ENCODE measurements around the gene PIK3AP1.

PIK3AP1 gene

DNA sequence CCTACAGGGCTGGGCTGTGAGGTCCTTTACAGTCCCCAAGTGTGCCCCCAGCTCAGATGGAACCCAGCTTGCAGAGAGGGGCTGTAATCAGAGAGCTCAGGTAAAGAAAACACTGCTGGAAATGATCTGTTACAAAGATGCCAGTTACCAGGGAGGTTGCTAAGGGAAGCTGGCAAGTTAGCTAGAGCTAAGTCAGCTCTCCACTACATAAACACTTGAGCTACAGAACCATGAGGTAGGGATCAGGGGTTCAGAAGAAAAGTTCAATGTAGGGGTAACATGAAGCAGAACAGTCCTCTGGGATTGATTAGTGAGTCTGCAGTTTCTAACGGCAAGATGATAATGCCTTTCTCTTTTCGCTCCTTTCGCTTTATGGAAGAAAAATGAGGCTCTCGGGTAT is 80.4 kb downstream of the PIK3AP1 start:
- no peak for DNase-seq

DNA sequence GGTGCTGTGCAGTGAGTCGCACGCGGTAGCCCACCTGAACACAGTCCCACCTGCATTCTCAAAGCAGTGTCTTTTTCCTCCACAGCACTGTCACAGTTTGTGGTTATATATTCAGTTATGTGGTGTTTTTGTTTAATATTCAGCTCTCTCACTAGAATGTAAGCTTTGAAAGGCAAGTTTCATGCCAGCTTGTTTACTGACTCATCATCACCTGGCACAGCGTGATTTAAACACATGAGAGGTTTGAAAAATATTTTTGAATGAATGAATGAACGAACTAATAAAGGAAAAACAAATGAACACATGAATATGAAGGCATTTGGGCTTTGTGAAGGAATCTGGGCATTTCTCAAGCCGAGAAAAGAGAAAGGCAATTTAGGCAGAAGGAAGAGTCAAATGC is 81.6 kb downstream of the PIK3AP1 start:
- no peak for DNase-seq

DNA sequence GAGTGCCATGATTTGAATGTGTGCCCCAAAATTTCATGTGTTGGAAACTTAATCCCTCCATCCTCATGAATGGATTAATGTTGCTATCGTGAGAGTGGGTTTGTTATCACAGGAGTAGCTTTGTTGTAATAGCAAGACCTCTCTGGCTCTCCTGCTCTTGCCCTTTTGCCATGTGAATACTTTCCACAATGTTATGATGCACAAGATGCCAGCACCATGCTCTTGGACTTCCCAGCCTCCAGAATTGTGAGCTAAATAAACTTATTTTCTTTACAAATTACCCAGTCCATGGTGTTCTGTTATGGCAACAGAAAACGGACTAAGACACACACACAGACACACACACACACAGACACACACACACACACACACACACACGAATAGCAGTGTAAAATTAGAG is 82.2 kb downstream of the PIK3AP1 start:
- no peak for DNase-seq

DNA sequence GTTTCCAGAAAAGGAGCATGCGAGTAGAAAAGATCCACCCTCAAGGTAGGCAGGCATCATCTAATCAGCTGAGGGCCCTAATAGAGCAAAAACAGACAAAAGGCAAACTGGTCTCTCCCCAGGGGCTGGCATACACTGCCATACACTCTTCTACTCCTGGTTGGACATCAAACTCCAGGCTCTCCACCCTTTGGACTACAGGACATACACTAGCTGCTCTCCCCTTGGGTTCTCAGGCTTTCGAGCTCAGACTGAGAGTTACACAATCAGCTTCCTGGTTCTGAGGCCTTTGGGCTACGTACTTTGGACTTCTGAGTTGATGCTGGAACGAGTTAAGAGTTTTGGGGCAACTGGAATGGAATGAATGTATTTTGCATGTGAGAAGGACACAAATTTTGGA is 82.6 kb downstream of the PIK3AP1 start:
- DNase-seq, result no peak

DNA sequence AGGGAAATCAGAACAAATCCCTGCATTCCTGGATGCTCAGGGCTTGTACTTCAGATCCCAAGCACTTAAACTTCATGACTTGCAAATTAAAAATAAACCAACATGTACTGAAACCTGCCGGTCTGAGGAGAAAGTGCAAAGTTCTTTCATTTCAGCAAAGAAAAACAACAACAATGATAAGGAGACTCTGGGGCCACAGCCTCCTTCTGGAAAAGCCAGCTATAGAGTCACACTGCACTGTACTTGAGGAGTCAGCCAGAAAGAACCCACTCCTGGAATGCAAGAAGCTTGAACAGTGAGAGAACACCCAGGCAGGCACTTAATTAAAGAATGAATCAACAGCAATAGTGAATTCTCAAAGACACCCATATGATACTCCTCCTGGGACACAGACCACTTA is 83.8 kb downstream of the PIK3AP1 start:
- DNase-seq, result no peak

DNA sequence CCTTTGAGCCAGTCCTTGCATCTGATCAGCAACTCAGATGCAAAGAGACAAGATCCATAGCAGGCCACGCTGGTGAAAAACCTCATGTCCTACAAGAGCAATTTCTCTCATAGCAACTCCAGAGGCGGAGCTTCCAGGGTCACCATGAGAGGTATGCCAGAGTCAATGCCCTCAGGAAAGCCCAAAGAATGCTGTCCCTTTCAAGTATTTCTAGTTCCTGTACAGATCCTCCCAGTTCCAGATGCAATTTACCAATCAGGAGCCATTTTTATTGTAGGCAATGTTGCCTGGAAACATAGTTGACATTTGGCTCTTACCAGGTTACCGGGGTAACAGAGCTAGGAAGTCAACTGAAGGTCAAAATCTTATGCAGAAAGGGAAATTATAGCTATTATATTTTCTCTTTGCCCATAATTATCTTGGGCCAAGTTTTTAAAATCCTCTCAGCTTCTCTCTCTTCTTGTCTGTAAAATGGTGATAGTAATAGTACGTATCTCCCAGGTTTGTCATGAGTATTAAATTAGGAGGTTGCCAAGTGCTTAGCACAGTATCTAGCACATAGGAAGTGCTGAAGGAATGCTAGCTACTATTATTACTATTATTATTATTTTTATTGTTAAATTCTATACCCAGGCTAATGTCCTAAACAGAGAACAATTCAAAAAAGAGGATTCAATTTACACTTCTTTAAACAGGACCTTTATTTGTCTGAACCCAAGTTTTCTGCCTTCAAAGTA is 87.2 kb downstream of the PIK3AP1 start:
- peak in 1 of 2 experiments; percentile 41 for DNase-seq

DNA sequence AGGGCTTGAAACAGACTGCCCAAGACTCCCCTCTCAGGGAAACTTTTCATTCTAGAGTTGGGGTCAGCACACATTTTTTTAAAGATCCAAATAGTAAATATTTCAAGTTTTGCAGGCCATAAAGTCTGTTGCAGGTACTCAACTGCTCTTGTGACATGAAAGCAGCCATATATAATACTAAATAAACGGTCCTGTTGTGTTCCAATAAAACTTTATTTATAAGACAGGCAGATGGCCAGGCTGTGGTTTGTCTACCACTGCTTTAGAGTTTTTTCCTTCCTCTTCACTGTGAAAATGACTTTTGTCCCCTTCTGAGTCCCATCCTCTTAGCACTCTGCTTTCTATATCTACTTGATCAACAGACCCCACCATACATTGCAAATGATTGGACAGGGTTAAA is 93.0 kb downstream of the PIK3AP1 start:
- no peak for DNase-seq

DNA sequence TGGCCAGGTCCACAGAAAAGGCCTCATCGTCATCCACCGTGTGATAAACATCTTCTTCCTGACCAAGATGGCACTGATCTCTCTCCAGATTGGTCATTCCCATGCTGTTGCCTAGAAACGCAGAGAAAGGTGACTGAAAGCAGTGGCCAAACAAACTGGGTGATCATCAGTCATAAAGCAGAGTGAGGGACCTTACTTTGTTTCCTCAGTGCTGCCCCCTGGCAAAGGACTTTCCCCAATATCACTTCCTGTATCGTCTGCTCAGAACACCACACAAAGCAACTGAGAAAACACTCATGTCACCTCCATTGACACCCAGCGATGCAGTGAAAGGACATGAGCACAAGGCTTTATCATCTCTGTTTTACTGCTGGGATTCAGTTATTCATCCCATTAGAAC is 93.5 kb downstream of the PIK3AP1 start:
- no peak for DNase-seq

DNA sequence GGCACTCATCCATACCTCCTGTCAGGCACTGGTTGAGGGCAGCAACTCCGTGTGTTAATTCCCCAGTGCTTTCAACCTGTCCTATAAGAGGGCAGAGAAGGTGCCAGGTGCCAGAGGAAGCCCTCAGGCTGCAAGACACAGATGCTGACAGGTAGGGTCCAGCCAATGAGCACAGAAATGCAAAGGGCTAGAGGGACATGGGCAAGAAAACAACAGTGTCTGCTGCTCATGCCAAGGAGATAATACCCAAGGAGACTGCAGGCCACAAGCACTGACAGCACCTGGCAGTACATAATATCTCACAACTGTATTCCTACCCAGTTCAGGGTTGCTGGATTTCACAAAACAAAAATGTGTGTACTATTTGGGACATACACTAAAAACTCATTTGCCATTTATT is 95.1 kb downstream of the PIK3AP1 start:
- no peak for DNase-seq

DNA sequence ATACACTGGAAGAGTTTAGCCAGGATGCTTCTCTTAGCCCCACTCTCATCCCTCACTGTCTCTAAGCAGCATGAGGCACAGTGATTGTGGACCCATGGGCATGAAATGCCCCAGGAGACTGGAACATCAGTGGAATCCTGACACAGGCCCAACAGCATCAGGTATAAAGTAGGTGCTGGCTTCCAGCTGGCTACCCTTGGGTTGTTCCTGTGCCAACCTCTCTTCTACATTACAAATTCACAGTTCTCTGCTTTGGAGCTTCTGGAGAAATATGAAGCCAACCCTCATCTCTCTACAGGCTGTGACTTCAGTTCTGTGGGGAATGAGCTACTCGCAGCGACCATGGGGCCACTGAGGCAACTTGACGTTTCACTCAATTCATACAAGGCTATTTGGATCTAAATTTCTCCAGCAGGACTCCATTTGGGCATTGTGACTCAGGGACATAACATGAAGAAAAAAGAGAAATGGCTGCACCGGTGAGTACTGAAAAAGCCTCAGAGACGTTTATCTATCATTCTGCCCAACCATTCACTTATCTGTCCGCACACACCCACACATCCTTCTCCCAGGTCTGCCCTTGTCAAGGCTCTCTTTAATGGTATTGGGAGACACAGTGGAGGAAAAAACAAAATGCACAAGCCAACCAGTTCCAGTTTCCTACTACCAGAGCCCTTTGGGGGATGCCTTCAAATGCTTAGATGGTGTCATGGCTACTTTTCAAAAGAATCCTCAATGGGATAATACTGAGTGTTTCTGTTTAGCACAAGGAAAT is 98.1 kb downstream of the PIK3AP1 start:
- DNase-seq, result no peak

DNA sequence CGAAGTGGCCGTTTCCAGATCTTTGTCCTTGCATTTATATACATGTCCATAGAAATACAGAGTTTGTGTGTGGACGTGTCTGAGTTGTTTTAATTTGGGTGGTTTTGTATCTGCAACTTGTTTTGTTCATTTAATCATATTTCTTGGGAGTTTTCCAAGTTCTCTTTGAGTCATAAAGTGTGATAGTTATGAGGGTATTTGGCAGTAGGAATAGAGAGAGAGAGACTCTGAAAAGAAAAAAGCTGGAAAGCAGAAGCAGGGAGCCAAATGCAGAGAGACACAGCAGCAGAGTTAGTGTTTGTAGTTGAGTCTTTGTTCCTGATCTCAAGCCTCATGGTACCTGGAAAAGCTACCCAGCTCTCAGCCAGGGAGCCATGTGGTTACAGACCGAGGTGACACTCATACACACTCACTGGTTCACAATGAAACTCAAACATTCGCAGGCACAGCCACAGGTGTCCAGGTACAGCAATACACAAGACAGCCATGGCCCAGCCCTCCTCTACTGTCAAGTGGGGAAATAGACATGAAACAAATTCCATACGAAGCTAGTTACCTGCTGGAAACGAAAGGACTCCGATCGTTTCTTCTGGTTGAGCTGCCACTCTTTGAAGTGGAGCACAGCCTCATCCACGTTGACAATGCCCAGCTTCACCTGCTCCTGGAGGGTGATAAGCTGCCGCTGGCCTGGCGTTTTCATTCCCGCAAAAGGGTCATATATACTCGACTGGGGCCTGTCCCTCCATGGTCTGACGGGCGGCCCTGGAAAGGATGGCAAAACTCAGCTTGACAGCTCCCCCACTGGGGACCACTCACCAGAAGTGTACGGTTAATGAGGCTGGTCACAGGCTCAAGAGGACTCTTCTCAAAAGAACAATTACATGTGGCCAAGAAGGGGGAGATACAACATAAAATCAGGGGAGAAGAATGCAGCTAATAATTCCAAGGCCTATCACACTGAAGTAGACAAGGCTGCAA is 100.2 kb downstream of the PIK3AP1 start:
- DNase-seq, result no peak

DNA sequence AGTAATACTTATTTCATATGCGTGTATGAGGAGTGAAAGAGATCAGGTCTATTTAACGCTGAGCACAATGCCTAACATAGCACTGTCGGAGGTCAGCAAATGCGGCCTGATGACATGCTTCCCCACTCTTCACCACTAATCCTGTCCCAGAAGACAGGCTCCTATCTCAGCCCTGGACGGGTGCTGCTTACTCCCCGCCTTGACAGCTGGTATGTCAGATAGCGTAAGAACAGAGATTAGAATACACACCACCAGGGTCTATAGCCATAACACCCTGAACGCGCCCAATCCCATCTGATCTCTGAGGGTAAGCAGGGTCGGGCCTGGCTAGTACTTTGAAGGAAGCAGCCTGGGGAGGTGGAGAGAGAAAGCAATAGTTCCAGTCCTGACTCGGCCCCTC is 101.2 kb downstream of the PIK3AP1 start:
- DNase-seq, result no peak

DNA sequence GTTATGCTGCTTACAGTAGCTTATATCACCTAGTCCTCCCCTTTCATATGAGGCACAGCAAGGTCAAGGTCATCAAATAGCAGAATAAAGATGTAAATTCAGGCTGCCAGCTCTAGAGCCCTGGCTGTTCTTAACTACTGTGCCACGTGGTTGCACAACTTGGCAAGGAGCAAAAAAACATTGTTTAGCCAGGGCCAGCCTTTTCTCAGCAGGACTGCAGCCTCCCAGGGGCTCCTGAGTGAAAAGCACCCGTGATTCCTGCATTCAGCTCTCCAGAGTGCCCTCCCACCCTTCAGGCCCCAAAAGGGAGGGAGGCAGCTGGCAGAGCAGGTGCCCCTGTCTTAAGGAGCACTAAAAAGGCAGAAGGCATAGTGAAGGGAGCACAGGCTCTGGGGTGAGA is 101.7 kb downstream of the PIK3AP1 start:
- DNase-seq, result peak; percentile 35 to 74

DNA sequence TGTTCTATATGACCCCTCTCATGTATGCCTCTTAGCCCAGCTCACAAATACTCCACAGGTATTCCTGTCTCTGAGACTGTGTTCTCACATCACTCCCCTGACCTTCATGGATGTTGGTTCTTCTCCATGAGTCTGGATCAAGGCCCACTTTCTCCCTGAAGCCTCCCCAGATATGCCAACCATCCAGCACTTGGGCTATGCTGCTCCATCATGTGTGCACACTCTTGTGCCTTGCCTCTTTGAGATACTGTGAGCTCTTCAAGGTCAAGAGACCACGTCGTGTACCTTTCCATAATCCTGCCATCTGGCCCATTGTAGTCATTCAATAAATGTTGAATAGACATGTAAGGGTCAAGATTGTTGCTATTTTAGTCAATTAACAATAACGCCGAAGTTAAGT is 103.4 kb downstream of the PIK3AP1 start:
- DNase-seq, result no peak

DNA sequence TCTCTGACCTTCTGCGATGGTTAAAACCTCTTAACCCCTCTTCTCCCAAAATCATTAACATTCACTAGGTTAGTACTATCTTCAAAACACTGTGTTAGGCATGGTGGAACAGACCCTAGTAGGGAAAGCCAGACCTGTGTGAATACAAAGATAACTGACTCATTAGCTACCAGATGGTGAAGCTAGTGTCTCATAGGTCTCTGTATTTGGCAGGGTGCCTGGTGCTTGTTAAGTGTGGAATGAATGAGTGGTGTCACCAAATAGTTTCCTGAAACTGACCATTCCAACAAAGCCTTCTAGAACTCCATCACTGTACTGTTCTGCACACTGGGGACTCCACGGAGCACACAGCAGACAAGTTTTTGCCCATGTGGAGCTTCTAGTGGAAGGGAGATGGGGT is 105.8 kb downstream of the PIK3AP1 start:
- DNase-seq, result peak in 1 of 2 experiments; percentile 24

DNA sequence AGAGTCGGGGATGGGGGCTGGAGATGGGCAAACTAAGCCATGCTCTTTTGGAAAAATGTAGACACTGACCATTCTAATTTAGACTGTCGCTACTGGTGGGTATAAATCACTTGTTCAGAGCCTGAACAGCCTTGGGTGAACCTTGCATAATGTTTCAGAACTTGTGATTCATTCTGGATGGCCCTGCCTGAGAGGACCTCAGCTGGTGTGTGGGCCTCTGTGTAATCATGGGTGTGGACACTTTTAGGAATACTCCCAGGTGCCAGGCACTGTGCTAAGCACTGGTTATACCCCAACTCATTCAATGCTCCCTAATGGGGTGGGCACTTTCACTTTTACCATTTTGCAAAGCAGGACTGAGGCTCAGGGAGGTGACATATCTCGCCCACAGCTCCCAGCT is 106.7 kb downstream of the PIK3AP1 start:
- no peak for DNase-seq

DNA sequence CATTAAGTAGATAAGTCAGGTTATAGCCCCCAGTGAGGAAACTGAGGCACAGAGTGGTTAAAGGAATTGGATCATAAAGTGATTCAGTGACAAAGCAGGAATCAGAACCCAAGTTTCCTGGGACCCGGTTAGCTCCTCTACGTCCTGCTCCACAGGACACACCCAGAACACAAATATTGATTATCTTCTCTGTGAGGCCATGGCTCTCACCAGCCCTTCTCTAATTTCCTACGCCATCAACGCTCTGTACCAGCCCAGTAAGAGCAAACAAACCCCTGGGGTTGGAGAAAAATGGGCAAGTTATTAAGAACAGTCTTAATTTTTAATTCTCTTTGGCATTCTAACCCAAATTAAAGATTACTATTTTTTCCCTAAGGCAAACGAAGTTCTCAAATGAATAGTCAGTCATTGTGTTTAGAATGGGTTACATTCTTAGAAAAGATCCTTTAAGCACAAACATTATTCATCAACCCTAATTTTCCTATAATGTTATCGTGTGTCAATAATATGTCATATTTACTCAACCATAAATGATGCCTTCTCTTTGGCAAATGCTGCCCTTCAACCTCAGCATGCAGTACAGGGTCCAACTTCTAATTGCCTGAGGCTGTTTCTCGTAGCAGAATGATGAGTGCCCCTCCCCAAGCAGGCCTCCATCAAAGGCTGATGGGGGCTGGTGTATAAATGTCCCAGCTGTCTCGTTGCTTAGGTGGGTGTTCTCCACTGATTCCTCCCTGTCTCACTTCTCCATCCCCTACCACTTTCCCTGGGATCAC is 108.1 kb downstream of the PIK3AP1 start:
- peak; percentile 26 to 46 for DNase-seq

DNA sequence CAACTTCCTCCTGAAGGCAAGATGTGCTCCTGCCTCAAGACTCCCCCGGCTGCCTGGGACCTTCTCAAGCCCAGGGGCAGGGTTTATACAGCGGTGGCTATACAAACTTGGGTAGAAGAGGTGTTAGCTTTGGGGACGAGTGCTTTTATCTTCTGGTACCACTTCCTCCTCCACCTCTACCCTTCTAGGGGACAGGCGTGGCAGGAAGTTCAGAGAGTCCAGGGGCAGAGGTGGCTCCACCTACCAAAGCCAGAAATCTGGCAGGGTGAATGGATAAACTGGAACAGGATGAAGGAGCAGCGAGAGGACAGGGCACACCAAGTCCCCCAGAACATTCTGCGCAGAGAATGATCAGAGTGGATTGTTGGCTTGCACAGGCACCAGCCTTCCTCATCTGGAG is 109.5 kb downstream of the PIK3AP1 start:
- DNase-seq, result no peak

DNA sequence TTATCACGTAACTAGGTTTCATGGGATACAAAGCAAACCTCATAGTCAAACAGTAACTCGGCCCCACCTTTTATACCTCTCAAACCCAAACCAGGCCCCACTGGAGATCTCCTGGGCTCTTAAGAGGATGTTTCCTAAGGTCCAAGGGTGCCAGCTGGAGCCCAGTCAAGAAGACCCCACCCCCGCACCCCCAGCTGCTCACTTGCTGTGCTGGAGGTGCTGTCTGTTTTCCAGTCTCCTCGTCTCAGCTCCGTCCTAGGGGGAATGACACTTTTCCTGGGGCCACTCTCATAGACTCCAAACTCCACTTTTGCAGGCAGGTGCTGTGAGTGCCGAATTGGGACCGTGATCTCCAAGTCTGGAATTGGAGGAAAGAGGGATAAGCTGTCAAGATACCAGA is 110.8 kb downstream of the PIK3AP1 start:
- no peak for DNase-seq

DNA sequence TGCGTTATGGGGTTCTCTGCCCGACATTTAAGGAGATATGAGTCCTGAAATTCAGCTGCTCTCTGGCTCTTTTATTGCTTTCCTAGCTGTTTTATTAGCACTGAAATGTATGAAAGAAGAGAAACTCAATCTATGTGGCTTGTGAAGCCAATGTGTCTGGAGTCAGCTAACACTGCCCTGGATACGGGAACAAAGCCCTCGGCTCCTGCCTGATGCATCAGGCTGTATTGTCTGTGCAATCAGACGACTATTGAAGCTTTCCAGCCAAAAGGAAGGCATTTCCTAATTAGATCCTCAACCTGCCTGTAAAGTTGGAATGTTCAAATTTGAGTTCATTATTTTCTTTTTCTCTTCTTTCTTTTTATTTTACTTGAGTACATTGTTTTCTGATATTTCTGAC is 111.5 kb downstream of the PIK3AP1 start:
- DNase-seq, result no peak

DNA sequence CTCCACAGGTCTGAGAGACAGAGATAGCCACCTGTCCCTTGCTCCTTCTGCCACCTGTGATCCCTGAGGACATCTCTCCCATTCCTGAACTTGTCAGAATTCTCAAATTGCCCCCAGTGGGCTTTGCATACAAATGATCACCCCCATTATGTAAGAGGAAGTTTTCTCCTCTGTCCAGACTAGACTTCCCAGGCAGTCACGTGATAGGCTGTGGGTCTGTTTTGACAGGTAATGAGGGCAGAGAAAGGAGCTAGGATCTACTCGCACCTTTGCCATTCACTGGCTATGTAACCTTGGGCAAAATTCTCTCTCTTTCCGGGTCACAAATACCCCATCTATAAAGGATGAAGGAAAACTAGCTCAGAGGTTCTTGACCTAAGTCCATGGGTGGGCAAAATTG is 112.1 kb downstream of the PIK3AP1 start:
- no peak for DNase-seq

DNA sequence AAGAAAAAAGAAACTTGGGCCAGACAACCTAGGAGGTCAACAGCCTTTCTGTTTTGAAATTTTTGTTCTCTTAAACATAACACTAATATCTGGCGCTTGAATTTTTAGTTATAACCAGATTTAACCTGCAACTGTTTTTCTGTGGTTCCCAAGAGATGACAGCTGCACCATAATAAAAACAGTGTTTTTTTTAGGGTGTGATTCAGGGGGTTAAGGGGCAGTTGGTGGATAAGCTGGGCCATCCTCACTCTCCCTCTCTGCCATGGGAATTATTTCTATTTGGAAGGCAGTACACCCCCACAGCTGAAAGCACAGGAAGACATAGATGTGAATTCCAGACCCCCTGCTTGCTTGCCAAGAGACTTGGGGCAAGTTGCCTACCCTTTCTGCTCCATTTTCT is 113.4 kb downstream of the PIK3AP1 start:
- no peak for DNase-seq

DNA sequence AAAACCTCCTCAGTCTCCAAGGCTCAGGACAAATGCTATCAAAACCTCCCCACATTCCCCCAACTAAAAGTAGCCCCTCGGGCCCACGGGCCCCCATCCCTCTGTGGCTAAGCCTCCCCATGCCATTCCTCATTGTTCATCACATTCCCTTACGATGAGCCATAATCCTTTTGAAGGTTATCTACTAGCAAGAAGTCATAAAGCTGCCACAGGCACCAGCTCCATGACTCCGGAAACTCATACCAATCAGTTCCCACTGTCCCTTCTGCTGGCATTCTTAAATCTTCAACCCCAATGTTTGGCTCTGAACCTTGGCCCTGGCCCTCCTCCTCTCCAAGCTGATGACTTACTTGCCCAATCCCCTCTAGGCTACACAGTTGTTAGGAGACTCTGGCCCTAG is 114.1 kb downstream of the PIK3AP1 start:
- no peak for DNase-seq

Measured in NCI-H2081 (cell line).